Stomach (tissue), 4 donors: Measurements from ENCODE around the gene APH1B.
"Not testable (repeated sequence)": the region's sequence is repeated elsewhere in the genome, so short reads cannot be mapped to it uniquely, and the experiment has no call there.

Experiments used
- POLR2A ChIP-seq, 4 donors: fragments of 450-650 bp; IDR thresholded peaks; one replicate each; pipeline ENCODE4 v1.6.1; 2016; ENCODE audit warnings: antibody characterized with exemption in 4 of 4, control low read depth in 2 of 4, mild to moderate bottlenecking in 1 of 4, moderate library complexity in 1 of 4
- POLR2AphosphoS5 ChIP-seq, 3 donors: sonication (generic); formaldehyde crosslinking; IDR thresholded peaks; one replicate each; pipeline ENCODE4 v1.6.1; 2016; ENCODE audit warnings: antibody characterized with exemption in 3 of 3
- TF ChIP-seq, protein P1 (sequence below), 7 experiments: fragments of 450-650 bp in 4 of 7; fragments of 200-600 bp in 3 of 7; sonication (generic) in 3 of 7; IDR thresholded peaks; one replicate each; pipeline ENCODE4 v1.5.1; 2016 to 2019; ENCODE audit warnings: antibody characterized with exemption in 7 of 7, control low read depth in 2 of 7, mild to moderate bottlenecking in 1 of 7

GRCh38 chr15:63237086-63237485, 40.3 kb upstream of the APH1B start:
- TF ChIP-seq, protein P1, sequence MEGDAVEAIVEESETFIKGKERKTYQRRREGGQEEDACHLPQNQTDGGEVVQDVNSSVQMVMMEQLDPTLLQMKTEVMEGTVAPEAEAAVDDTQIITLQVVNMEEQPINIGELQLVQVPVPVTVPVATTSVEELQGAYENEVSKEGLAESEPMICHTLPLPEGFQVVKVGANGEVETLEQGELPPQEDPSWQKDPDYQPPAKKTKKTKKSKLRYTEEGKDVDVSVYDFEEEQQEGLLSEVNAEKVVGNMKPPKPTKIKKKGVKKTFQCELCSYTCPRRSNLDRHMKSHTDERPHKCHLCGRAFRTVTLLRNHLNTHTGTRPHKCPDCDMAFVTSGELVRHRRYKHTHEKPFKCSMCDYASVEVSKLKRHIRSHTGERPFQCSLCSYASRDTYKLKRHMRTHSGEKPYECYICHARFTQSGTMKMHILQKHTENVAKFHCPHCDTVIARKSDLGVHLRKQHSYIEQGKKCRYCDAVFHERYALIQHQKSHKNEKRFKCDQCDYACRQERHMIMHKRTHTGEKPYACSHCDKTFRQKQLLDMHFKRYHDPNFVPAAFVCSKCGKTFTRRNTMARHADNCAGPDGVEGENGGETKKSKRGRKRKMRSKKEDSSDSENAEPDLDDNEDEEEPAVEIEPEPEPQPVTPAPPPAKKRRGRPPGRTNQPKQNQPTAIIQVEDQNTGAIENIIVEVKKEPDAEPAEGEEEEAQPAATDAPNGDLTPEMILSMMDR (IDR thresholded peaks at IDR 0.05): not testable (repeated sequence)
- not testable (repeated sequence) for TF ChIP-seq POLR2AphosphoS5, POLR2A (IDR thresholded peaks at IDR 0.05)
